Neuronal stem cell (in vitro differentiated cells): ENCODE results near the gene UNC13B.

Source experiments
- DNase-seq: peaks from one replicate; pipeline ENCODE4 v3.0.0-alpha.2; 2013; ENCODE audit warnings: low spot score
- H2AFZ ChIP-seq: one replicate; pipeline ENCODE4 v1.6.1; 2013; ENCODE audit warnings: mild to moderate bottlenecking, low read length, inconsistent platforms
- H2AK5ac ChIP-seq: 2 replicates; pipeline ENCODE4 v1.6.1; 2013; ENCODE audit warnings: low read depth, mild to moderate bottlenecking, inconsistent platforms, low read length, moderate library complexity, mixed read lengths
- H2BK120ac ChIP-seq: 2 replicates; pipeline ENCODE4 v1.6.1; 2013; ENCODE audit warnings: low read depth, mild to moderate bottlenecking, inconsistent platforms, low read length, moderate library complexity, mixed read lengths
- H2BK12ac ChIP-seq: one replicate; pipeline ENCODE4 v1.6.1; 2013; ENCODE audit warnings: low read length, inconsistent platforms
- H2BK15ac ChIP-seq: 2 replicates; pipeline ENCODE4 v1.6.1; 2013; ENCODE audit warnings: mild to moderate bottlenecking, low read length, inconsistent platforms, mixed read lengths
- H2BK5ac ChIP-seq: one replicate; pipeline ENCODE4 v1.6.1; 2013; ENCODE audit warnings: inconsistent platforms, mild to moderate bottlenecking, low read length, moderate library complexity
- H3K14ac ChIP-seq: one replicate; pipeline ENCODE4 v1.6.1; 2013; ENCODE audit warnings: low read length, inconsistent platforms
- H3K18ac ChIP-seq: 2 replicates; pipeline ENCODE4 v1.6.1; 2013; ENCODE audit warnings: low read length, inconsistent platforms
- H3K23ac ChIP-seq: 2 replicates; pipeline ENCODE4 v1.6.1; 2013; ENCODE audit warnings: low read depth, mild to moderate bottlenecking, mixed read lengths, low read length, inconsistent platforms; ENCODE audit not compliant: poor library complexity
- H3K27ac ChIP-seq: replicated peaks from 3 replicates; pipeline ENCODE4 v1.5.1; 2013; ENCODE audit warnings: low read length, inconsistent platforms
- H3K27me3 ChIP-seq, 3 experiments: 2 replicates each; pipeline ENCODE4 v1.6.1; 2013; ENCODE audit warnings: low read length in 3 of 3, mild to moderate bottlenecking in 2 of 3, inconsistent platforms in 1 of 3, low read depth in 1 of 3, mixed read lengths in 1 of 3, moderate library complexity in 1 of 3; ENCODE audit not compliant: control insufficient read depth in 3 of 3, insufficient read depth in 3 of 3
- H3K36me3 ChIP-seq, 2 donors: replicated peaks in 1 of 2; 2 replicates each; pipeline ENCODE4 v1.6.1; 2013; ENCODE audit warnings: low read length in 2 of 2; ENCODE audit not compliant: control insufficient read depth in 2 of 2, insufficient read depth in 2 of 2
- H3K4ac ChIP-seq: 2 replicates; pipeline ENCODE4 v1.6.1; 2013; ENCODE audit warnings: inconsistent platforms, mild to moderate bottlenecking, low read length, moderate library complexity
- H3K4me1 ChIP-seq, 2 donors: 1 replicate in 1 of 2; 2 replicates in 1 of 2; pipeline ENCODE4 v1.6.1; 2013; ENCODE audit warnings: low read length in 2 of 2, low read depth in 1 of 2; ENCODE audit not compliant: control insufficient read depth in 2 of 2, insufficient read depth in 1 of 2
- H3K4me2 ChIP-seq: one replicate; pipeline ENCODE4 v1.6.1; 2013; ENCODE audit warnings: mild to moderate bottlenecking, low read length, inconsistent platforms; ENCODE audit not compliant: insufficient read depth, poor library complexity, severe bottlenecking
- H3K4me3 ChIP-seq, 2 donors: 2 replicates each; pipeline ENCODE4 v1.5.1; 2013; ENCODE audit warnings: low read length in 2 of 2, mild to moderate bottlenecking in 2 of 2, inconsistent platforms in 1 of 2, moderate library complexity in 1 of 2
- H3K79me1 ChIP-seq: one replicate; pipeline ENCODE4 v1.6.1; 2013; ENCODE audit warnings: low read depth, mild to moderate bottlenecking, inconsistent platforms, low read length, moderate library complexity
- H3K9ac ChIP-seq: one replicate; pipeline ENCODE4 v1.6.1; 2013; ENCODE audit warnings: mild to moderate bottlenecking, low read depth, low read length, inconsistent platforms; ENCODE audit not compliant: poor library complexity
- H3K9me3 ChIP-seq, 2 donors: replicated peaks in 1 of 2; 2 replicates each; pipeline versions ENCODE3 to v1.6.1; 2013; ENCODE audit warnings: low read length in 2 of 2, mild to moderate bottlenecking in 2 of 2, inconsistent platforms in 1 of 2, low read depth in 1 of 2, mixed read lengths in 1 of 2, moderate library complexity in 1 of 2; ENCODE audit not compliant: control insufficient read depth in 2 of 2, insufficient read depth in 1 of 2
- H4K8ac ChIP-seq: one replicate; pipeline ENCODE4 v1.6.1; 2013; ENCODE audit warnings: low read depth, mild to moderate bottlenecking, inconsistent platforms, low read length, moderate library complexity
- H4K91ac ChIP-seq: one replicate; pipeline ENCODE4 v1.6.1; 2013; ENCODE audit warnings: low read length, low read depth, mild to moderate bottlenecking, inconsistent platforms; ENCODE audit not compliant: poor library complexity
- WGBS, 2 donors: extraction: QIAGEN DNeasy Blood & Tissue Kit; methylation state at CpG; one replicate each; pipeline ENCODE4 v1.1.7; 2013; ENCODE audit warnings: missing lambda C conversion rate in 2 of 2, mixed read lengths in 1 of 2; ENCODE audit not compliant: insufficient read length in 2 of 2, insufficient replicate concordance in 1 of 2; ENCODE audit errors: extremely low coverage in 2 of 2; 5-methylcytosine and 5-hydroxymethylcytosine counted together

Gene UNC13B

DNA sequence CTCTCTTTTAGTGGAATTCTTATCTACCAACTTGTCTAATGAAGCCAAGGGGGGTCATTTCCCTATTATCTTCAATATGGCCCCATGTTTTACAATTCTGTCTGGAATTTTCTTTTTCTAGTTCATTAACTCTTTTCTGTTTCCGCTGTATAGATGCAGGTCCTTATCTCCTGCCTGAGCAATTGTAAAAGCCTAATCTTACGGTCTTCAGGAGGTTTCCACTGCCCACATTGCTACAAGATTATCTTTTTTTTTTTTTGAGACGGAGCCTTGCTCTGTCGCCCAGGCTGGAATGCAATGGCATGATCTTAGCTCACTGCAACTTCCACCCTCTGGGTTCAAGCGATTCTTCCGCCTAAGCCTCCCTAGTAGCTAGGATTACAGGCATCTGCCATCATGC lies 132.3 kb downstream of the UNC13B start:
- Histone ChIP-seq H2AK5ac (no peak overlapping the region), H4K8ac (no peak overlapping the region), H2BK120ac (no peak overlapping the region), H3K23ac (no peak overlapping the region), H4K91ac (no peak overlapping the region), H3K9ac (no peak overlapping the region), H3K36me3 (no peaks in the 10 kb centered on the region), H3K4me3 (no peak overlapping the region), H2BK5ac (no peak overlapping the region), H3K4me2 (no peak overlapping the region), H2BK15ac (no peak overlapping the region), H3K79me1 (no peaks in the 10 kb centered on the region), H3K14ac (no peak overlapping the region), H2AFZ (no peak overlapping the region), H3K18ac (no peak overlapping the region), H3K9me3 (peaks cover 0 to 2% of the 10 kb centered on the region in 2 donors), H3K4ac (no peak overlapping the region), H3K27ac (peak overlapping the region; percentile 85), H3K27me3 (no peaks in the 10 kb centered on the region), H3K4me1 (peaks cover 20 to 31% of the 10 kb centered on the region in 2 donors), H2BK12ac (no peak overlapping the region)
- peak; percentile 52 for DNase-seq
- WGBS, 2 donors, result no CpG with 5 or more reads among the region's 6 CpGs

DNA sequence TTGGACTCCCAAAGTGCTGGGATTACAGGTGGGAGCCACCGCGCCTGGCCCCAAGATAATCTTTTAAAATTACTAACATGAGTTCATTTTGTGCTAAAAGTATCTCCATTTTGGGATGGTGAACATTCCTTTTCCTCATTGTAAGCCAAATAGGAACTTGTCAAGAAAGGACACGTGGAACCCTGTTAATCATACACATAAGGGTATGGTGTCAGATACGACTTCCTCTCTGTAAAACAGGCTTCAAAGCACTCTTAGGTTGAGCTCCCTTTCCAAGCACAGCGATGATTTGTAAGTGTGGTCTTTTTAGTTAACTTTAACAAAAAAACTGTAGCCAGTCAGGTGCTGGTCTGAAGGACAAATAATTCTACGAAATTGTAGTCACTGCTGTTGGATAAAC lies 132.7 kb downstream of the UNC13B start:
- WGBS, 2 donors, result no CpG with 5 or more reads among the region's 6 CpGs
- H2BK120ac ChIP-seq, result no peak overlapping the region

DNA sequence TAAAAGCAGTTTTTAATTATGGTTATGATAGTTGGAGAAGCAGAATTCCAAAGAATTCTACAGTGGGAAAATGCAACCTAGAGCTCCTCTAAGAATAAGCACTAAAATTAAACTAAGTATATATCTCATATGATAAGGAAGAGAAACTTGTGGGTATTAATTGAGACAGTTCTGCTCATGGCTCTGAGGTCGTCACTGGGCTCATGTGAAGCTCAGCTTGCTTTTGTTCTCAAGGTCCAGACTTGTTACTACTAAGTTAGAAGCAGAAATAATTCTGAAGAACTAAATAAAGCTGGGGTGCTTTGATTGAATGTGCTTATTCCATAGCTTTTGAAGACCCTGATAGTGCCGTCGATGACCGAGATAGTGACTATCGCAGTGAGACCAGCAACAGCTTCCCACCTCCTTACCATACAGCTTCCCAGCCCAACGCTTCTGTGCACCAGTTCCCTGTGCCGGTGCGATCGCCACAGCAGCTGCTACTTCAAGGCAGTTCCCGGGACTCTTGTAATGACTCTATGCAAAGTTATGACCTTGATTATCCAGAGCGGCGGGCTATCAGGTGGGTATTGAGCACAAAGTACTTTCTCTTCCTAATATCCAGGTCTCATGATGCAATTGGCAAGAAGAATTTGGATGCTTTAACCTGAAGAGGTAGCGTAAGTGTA lies 133.7 kb downstream of the UNC13B start:
- Histone ChIP-seq H3K14ac (no peak overlapping the region), H3K23ac (no peak overlapping the region), H3K4ac (no peak overlapping the region), H4K8ac (no peak overlapping the region), H2AK5ac (peak overlapping the region; percentile 32), H3K9ac (no peak overlapping the region), H3K79me1 (no peaks in the 10 kb centered on the region), H3K4me1 (peaks cover 20 to 31% of the 10 kb centered on the region in 2 donors), H3K4me3 (no peak overlapping the region), H2BK5ac (no peak overlapping the region), H2BK120ac (no peak overlapping the region), H3K27me3 (no peaks in the 10 kb centered on the region), H3K36me3 (no peaks in the 10 kb centered on the region), H2BK12ac (no peak overlapping the region), H4K91ac (no peak overlapping the region), H3K9me3 (peaks cover 2% of the 10 kb centered on the region in 2 donors), H3K18ac (peak overlapping the region; percentile 81), H3K27ac (no peak overlapping the region), H2AFZ (no peak overlapping the region), H3K4me2 (peak overlapping the region; percentile 3), H2BK15ac (peak overlapping the region; percentile 71)
- DNase-seq, result no peak
- no CpG with 5 or more reads among the region's 13 CpGs for WGBS, 2 donors

More for the DNA sequence above, 132.7 kb downstream of the UNC13B start:
- Histone ChIP-seq H3K9ac (no peak overlapping the region), H3K9me3 (peaks cover 0 to 2% of the 10 kb centered on the region in 2 donors), H3K4me3 (no peak overlapping the region), H3K36me3 (no peaks in the 10 kb centered on the region), H4K91ac (no peak overlapping the region), H3K4me1 (peaks cover 20 to 31% of the 10 kb centered on the region in 2 donors), H3K4me2 (no peak overlapping the region), H4K8ac (no peak overlapping the region), H2BK12ac (no peak overlapping the region), H3K4ac (no peak overlapping the region), H3K23ac (no peak overlapping the region), H2AK5ac (no peak overlapping the region), H2BK15ac (no peak overlapping the region), H3K27me3 (no peaks in the 10 kb centered on the region), H2BK5ac (no peak overlapping the region), H3K18ac (no peak overlapping the region), H2AFZ (no peak overlapping the region), H3K14ac (no peak overlapping the region), H3K79me1 (no peaks in the 10 kb centered on the region), H3K27ac (peak overlapping the region; percentile 85)
- no peak for DNase-seq

DNA sequence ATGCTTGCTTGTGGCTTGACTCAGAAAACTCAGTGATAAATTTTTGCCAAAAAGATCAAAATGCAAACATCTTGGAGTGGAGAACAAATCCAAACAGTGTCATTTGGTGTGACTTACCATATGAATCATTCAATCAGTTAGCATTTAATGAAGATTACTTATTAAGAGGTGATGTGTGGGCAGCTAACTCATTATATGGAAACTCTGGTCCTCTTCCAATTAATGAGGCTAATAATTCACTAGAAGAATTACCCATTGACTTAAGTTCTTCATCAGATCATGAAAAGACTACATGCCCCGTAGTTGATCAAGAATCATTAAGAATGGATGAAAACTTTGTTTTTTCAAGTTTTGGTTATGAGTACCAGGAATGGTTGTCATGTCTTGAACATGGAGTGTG lies 141.8 kb downstream of the UNC13B start:
- Histone ChIP-seq H3K9me3 (peaks cover 0 to 12% of the 10 kb centered on the region in 2 donors), H2BK15ac (no peak overlapping the region), H2BK12ac (no peak overlapping the region), H2BK5ac (no peak overlapping the region), H4K91ac (no peak overlapping the region), H3K36me3 (no peaks in the 10 kb centered on the region), H3K18ac (no peak overlapping the region), H2BK120ac (no peak overlapping the region), H4K8ac (no peak overlapping the region), H2AK5ac (no peak overlapping the region), H3K4me3 (no peak overlapping the region), H3K14ac (no peak overlapping the region), H3K23ac (no peak overlapping the region), H3K4me2 (no peak overlapping the region), H3K27ac (no peak overlapping the region), H3K4me1 (peaks cover 0 to 7% of the 10 kb centered on the region in 2 donors), H3K79me1 (no peaks in the 10 kb centered on the region), H3K4ac (no peak overlapping the region), H3K9ac (no peak overlapping the region), H2AFZ (no peak overlapping the region), H3K27me3 (no peaks in the 10 kb centered on the region)
- DNase-seq, result no peak
- WGBS, 2 donors, result no CpG with 5 or more reads among the region's 1 CpG
